HG03175 (cell line): ENCODE results near the gene TNFAIP8.

ENCODE experiments used
- ATAC-seq: cut with Tn5 transposase; IDR thresholded peaks from one replicate; pipeline ENCODE4 v1.9.1; 2021; ENCODE audit warnings: mild to moderate bottlenecking, moderate library complexity; ENCODE audit not compliant: unreplicated experiment

The TNFAIP8 gene

DNA sequence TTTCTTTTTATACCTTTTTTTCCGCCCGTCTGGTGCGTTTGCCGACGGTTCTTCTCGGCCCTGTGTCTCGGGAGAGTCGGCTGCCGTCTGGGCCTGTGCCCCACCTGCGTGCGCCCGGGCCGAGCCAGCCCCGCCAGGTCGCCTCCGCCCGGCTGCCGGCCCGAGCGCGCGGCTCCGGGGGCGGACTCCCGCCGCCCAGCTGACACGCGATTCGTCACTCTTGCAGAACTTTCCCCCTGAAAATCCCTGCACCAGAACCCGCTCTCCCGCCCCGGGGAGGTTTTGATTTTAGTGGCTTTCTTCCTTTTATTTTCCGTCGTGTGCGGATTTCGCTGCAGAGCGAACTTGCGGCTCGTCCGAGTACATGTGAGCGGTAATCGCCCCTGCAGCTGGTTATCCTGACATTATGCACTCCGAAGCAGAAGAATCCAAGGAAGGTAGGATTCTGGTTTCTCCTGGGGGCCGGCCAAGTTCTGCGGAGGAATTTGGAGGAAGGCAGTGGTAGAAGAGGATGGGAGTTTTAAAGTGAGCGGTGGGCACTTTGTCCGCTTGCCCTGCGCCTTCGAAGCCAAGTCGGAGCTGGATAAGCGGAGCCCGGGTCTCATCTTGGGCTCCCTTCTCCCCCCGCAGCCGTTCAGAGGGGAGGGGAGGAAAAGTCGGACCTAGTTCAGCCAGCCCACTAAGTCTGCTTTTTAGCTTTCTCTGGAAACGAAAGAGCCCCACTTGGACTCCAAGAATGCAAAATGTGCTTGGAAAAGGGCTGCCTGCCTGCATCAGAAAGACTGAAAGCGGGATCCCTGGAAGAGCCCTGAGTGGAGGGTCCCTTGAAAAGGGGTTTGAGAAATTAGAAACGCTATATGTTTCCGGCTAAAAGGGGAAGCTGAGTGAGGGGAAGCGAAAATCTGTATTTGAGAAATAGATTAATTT lies at the start of gene TNFAIP8:
Gene TNFAIP8 (plus strand): TSS at position 335 of the 927 bp plus-strand sequence. CDS start 72 bp downstream, at position 407.
- peak; percentile 39 for ATAC-seq

DNA sequence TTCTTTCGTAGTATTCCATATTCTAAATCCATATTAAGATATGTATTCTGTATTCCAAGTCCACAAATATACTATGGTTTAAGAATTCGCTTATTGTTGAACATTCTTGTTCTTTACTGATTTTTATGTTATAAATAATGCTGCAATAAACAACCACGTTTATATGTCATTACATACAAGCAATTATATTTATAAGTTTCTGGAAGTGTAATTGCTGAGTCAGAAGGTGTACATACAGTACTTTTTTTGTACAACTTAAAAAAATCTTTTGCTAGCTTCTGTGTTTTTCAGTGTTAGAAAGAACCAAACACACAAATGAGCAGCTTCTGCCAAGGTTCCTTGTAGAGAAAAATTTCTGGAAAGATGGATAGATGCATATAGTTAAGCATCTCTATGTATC lies 48.6 kb upstream of the TNFAIP8 start:
- no peak for ATAC-seq

GRCh38 chr5:119309326-119309725 lies 46.5 kb upstream of the TNFAIP8 start:
- ATAC-seq: peak; percentile 13

DNA sequence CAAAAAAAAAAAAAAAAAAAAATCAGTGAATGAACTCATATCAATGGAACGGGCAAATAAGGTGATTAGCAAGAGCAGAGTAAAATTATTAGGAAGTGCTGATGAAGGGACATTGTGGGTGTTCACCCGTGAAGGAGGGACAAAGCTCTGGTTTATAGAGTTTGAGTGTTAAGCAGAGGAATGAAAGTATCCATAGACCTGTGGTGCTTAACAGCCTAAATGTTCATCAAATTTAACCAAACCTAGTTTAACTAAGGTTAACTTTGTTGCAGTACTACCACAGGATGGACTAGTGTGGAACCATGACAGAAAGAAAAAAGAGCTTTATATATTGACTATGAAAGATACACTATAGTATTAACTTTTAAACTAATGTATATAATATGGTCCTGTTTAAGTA lies 44.1 kb upstream of the TNFAIP8 start:
- no peak for ATAC-seq

- no peak for ATAC-seq
Observed at GRCh38 chr5:119312403-119312802, 43.4 kb upstream of the TNFAIP8 start.

GRCh38 chr5:119313197-119313596 lies 42.6 kb upstream of the TNFAIP8 start:
- no peak for ATAC-seq

DNA sequence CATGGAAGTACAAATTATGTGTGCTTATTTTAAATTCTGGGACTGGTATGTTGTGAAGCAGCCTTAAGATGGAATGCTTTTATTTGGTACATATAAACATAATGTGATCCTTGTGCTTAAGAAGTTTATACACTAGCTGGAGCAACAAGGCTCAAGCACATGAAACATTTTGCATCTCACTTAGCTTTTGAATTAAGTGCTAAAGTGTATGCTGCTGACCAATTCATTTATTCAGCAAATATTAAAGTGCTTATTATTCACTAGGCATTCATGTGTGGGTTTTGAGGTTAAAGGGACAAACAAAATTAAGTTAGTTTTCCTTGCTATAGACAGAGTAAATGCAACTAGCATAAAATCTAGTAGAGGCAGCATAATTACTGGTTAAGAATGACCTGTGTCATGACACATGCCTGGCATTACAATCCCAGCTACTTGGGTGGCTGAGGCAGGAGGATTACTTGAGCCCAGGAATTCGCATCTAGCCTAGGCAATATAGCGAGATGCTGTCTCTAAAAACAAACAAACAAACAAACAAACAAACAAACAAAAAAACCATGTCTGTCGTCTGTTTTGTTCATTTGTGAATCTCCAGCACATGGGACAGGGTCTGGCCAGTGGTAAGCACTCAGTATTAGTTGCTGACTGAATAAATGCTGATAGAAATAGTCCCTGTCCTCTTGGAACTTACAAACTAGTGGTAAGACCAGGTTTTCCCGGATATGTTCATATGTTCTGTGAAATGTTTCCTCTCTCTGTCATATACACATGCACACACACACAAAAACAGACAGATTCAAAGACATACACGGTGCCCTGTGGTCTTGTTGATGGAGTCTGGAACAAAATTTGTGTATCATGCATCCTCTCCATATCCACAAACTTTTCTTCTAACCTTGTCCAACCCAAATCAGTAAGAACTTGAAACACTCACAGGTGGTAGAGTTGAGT lies 41.9 kb upstream of the TNFAIP8 start:
- ATAC-seq: no peak

GRCh38 chr5:119315516-119315949 lies 40.3 kb upstream of the TNFAIP8 start:
- peak; percentile 94 for ATAC-seq

- ATAC-seq: no peak
Observed at GRCh38 chr5:119316086-119316485, 39.7 kb upstream of the TNFAIP8 start.

DNA sequence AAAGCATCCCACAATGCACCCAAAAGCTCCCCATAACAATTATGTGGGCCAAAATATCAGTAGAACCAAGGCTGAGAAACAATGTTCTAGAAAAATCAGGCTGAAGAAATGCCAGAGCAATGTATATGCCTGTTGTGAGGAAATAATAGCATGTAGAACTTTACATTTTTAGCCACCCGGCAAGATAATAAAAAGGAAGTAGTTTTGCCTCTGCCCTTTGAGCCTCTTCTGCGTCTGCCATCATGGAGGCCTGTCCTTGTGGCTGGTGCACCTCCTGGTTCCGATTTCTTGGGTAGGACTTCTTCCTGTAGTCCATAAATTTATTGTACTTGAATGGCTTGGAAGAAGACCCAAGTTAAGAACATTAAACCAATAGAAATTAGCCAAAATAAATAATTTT lies 38.9 kb upstream of the TNFAIP8 start:
- ATAC-seq: no peak

- no peak for ATAC-seq
Observed at GRCh38 chr5:119318256-119318894, 37.4 kb upstream of the TNFAIP8 start.

DNA sequence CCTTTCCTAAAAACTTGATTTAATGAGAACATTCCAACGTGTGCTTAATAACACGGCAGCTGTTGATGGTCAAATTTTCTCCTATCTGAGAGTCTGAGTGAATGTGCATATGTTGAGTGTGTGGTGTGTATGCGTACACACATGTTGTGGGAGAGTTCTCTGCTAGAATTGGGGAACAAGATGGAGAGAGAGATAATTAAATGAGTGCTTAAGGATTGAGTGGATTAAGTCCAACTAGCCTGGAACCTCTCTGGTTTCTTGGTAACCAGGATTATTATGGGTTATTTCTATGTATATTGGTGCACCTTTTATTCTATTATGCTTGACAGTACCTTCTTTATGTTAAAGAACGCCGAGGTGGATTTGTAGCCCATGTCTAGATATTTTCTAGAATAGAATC lies 36.4 kb upstream of the TNFAIP8 start:
- ATAC-seq: no peak

GRCh38 chr5:119319890-119320289 lies 35.9 kb upstream of the TNFAIP8 start:
- ATAC-seq: no peak

- ATAC-seq: no peak
Observed at GRCh38 chr5:119321569-119322311, 34.1 kb upstream of the TNFAIP8 start.

- no peak for ATAC-seq
Observed at GRCh38 chr5:119322312-119322947, 33.4 kb upstream of the TNFAIP8 start.

DNA sequence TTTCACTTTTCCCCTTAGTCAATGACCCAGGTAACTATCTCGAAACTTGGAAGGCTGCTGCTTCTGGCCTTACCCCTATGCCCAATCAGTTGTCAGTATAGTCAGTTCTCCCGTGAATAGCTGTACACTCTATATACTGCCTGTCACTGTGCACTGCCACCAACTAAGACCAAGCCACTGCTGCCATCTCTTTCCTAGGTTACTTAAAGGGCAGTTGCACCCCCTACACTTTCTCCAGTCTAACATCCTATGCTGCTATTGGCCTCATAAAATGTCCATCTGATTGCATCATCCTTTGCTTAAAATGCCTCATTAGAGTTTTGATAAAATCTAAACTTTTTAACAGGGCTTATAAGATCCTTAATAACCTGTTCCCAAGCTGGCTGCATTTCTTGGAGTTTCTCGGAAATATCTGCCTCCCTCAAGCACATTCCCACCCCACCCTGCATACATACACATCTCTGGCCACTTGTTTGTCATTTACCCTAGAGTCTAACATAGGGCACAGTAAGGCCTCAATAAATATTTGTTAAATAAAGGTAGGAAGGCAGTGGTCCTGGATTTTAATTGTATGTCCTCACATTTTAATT lies 32.8 kb upstream of the TNFAIP8 start:
- no peak for ATAC-seq

GRCh38 chr5:119323601-119324000 lies 32.2 kb upstream of the TNFAIP8 start:
- no peak for ATAC-seq

- no peak for ATAC-seq
Observed at GRCh38 chr5:119324842-119325241, 31.0 kb upstream of the TNFAIP8 start.

DNA sequence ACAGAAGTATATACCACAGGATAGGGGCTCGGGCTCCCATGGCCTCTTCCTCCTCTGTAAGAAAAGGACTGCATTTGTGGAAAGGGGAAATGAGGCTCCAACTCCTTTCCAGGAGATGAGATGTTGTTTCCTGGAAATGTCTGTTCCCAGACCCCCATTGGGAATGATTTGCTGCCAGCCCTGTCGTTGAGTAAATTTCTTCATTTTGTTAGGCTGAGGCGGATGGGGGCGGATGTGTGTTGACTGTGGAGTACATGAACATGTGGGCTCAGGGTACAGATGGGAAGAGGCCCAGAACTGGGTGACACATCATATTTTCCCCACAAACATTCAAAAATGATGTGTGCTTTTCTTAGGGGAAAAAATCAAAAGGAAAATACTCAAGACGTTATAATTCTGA lies 28.8 kb upstream of the TNFAIP8 start:
- ATAC-seq: no peak
